Left colon (tissue), 2 donors: ENCODE measurements around the gene SMAD1. TPM values are rescaled to one million over a fixed set of nuclear protein-coding genes. Genes with fewer than 3 reads are reported as not detected.
"Not testable (repeated sequence)": the region's sequence is repeated elsewhere in the genome, so short reads cannot be mapped to it uniquely, and the experiment has no call there.

Source experiments
- ATAC-seq: fragments of 200-7000 bp; cut with Tn5 transposase; one replicate; pipeline ENCODE4 v1.9.1; 2020; ENCODE audit warnings: mild to moderate bottlenecking, moderate library complexity
- DNase-seq, 2 donors: peaks; one replicate each; pipeline ENCODE4 v3.0.0-alpha.2; 2020
- intact Hi-C, 2 donors: fragments of 100-400 bp; cut with DNase I in 1 of 2; cut with micrococcal nuclease in 1 of 2; formaldehyde crosslinking; loops; one replicate each; pipeline versions ENCODE4 v1.11.2 to v1.14.0; 2022; cut with DNase I, micrococcal nuclease
- total RNA-seq, 2 donors: library from RNA; stranded (reverse); fragmentation: NEBNext Ultra II Directional; extraction: Animal tissue kit (Norgen Biotek cat#: 25700); gene quantifications; one replicate each; pipeline ENCODE4 v1.2.1, GENCODE V29; 2021
- donor health status: DM: no; HTN: no; CAD: no.
- donor health status: DM: yes; HTN: yes; CAD: no.

The SMAD1 gene
- total RNA-seq, 2 donors from 2014 or later = 36.3 to 44.4 TPM

DNA sequence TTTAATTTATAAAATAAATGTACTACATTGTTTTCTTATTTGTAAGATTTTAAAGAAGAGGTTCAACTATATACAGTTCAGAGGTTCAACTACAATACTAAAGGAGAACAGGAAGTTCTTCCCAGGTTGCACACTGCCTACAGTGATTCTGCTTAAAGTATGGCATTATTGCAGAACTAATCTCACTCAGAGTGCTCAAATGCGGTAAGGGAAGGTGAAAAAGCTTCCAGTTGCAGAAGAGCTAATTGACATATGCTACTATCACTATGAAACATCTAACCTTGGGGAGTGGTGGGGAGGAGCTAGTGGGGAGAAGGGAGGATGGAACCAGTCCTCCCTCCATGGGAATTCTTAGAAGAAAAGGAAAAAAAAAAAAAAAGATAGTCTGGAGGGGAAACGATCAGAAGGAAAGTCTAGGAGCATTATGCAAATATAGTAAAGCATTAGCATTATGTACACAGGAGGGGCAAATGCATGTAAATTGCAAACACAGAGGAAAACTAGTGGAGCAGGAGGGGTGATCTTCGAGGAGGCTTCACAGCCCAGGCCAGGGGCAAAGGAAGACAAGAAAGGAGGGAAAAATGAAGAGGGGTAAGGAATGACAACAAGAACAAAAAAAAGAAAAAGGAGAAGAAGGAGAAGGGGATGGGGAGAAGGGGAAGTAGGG is 105.6 kb downstream of the SMAD1 start:
- intact Hi-C loops = no loop called here
- ATAC-seq (no peak), DNase-seq (no peak)

DNA sequence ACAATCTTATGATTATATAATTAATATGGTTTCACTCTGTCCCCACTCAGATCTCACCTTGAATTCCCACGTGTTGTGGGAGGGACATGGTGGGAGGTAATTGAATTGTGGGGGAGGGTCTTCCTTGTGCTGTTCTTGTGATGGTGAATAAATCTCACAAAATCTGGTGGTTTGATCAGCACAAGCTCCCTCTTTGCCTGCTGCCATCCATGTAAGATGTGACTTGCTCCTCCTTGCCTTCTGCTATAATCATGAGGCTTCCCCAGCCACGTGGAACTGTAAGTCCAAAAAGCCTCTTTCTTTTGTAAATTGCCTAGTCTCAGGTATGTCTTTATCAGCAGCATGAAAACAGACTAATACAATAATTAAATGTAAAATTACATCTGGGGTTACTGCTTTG is 107.7 kb downstream of the SMAD1 start:
- DNase-seq, ATAC-seq, intact Hi-C loops: not testable (repeated sequence)

DNA sequence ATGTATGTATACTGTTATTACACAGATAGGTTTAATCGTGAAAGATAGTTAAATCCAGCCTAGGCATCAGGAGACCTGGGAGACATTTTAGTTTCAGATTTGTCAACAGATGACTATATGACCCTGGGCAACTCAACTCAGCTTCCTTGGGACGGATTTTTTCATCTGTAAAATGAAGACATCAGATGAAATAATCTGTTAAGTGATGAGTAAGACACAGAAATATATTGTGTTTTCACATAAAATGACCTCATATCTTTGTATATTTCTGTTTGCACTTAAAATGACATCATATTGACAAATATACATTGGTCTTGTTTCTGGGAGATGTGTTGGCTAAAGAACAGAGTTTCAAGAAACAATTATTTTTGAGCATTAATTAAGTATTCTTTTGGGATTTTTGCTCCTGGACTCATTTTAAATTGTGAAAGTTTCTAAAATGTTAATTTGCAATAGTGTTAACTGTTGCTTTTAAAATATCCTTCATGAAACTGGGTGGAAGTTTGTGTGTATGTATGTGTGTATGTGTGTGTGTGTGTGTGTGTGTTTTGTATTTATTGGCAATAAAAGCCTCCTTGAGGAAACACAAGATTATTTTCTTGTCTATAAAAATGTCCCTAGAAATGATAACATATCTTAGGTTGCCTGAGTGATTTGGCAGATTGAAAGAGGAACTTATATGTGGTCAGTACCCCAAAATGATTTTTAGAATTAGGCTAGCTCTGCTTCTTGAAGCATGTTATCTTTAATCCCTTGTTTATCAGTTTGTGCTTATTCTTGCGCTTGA is 108.5 kb downstream of the SMAD1 start:
- DNase-seq = no peak

DNA sequence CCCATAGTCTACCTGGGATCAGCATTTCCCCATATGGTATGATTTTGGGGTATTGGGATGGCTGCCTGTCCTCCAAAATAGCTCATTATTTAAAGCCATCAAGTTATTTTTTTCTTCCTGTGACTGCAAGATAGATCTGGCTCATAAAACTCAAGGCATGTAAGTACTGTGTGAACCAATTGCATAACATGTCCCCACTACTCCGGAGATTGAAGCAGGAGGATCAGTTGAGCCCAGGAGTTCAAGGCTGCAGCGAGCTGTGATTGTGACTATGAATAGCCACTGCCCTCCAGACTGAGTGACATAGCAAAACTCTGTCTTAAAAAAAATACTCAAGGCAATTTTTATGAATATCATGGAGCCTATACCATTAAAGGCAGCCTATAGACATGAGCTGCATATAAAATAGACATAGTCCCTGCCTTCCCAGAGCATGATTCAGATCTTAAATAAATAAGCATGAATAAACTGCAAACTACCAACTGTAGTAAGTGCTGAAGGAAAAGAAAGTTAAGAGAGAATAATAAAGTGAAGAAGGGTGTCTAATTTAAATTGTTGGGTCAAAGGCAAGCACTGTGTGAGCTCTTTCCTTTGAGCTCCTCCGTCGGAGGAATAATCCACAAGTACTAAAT is 120.6 kb downstream of the SMAD1 start:
- ATAC-seq (no peak), DNase-seq (no peak)
- intact Hi-C loops = no loop called here

More for the DNA sequence above, 108.5 kb downstream of the SMAD1 start:
- ATAC-seq = no peak
- intact Hi-C loops = no loop called here

DNA sequence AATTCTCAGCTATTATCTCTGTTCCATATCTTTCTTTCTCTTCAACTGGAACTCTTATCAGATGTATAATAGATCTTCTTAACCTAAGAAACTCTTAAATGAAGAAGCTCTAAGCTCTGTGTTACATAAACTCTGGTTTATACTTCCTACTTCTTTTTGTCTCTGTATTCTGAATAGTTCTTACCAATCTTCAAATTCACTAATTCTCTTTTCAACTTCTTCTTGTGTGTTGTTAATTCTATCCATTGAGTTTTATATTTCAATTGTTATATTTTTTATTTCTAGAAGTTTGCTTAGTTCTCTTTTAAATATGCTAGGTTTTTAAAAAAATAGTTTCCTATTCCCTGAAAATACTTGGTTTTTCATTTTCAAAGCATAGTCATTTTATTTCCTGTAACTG is 124.3 kb downstream of the SMAD1 start:
- intact Hi-C loops = loop anchor here in 1 of 2 donors (5.0 kb wide), 1 partner anchor 374 kb away; no protein-coding TSS in a partner anchor
- ATAC-seq = no peak

More for the DNA sequence above, 124.3 kb downstream of the SMAD1 start:
- DNase-seq = no peak

Other genes with a start within 250 kb of the SMAD1 start
- gene MMAA, start 137.5 kb downstream of the SMAD1 start, total RNA-seq = 10 to 100 TPM; 15.0 to 18.3 TPM
- not detected for gene C4orf51, start 198.3 kb downstream of the SMAD1 start, total RNA-seq